Measurements from ENCODE around the gene ARHGEF19. TPM values are rescaled to one million over a fixed set of nuclear protein-coding genes. Genes with fewer than 3 reads are reported as not detected.

ARHGEF19 gene
- total and polyA plus RNA-seq, 9 of the 15 experiments (the other 6 are each of a cell fraction or from before 2014, with no cell fraction given) = 0.73 to 21.0 (median 5.2) TPM

DNA sequence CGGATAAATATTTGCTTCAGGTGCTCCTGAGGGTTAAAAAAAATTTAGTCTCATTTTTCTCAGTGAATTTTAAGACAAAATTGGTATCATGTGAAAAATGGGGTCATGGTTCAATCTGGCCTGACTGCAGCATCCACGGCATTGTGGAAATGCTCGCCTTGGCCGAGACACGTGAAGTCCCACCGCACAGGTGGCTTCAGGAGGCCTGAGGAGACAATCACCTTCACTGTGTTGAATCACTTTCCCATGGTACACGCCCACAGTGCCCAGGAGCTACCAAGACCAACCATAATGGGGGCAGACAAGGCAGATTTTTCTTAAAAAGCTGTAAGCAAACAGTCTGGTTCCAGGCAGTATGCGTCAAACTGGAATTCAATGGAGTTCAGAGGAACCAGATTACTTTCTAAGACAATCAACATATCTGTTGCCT, 35.6 kb upstream of the ARHGEF19 start (continued):
- no peak for TF ChIP-seq ZNF408 (CRISPR knock-in tag; IDR thresholded peaks at IDR 0.05; ENCODE audit: low read depth)
- TF ChIP-seq, protein P1, sequence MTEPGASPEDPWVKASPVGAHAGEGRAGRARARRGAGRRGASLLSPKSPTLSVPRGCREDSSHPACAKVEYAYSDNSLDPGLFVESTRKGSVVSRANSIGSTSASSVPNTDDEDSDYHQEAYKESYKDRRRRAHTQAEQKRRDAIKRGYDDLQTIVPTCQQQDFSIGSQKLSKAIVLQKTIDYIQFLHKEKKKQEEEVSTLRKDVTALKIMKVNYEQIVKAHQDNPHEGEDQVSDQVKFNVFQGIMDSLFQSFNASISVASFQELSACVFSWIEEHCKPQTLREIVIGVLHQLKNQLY (CRISPR knock-in tag; conservative IDR thresholded peaks at IDR 0.05) = peak in 1 of 2 experiments; percentile 81; a peak in 1 of 4 replicates
- no peak; the same call in 1 of the 2 replicates for TF ChIP-seq RHOXF2B (CRISPR knock-in tag; conservative IDR thresholded peaks at IDR 0.05)
- 0 out of 2 replicates have a peak, but pooled peaks have one; percentile 29 for TF ChIP-seq ZNF79 (CRISPR knock-in tag; IDR thresholded peaks at IDR 0.05; ENCODE audit: low read depth)
- TF ChIP-seq RFX1 (IDR thresholded peaks at IDR 0.05) = no peak
- TF ChIP-seq MTA1 (IDR thresholded peaks at IDR 0.05; ENCODE audit: borderline replicate concordance) = no peak
- no peak for TF ChIP-seq JUN (IDR thresholded peaks at IDR 0.05; ENCODE audit: borderline replicate concordance, low read depth, low read length)
- TF ChIP-seq JUN (CRISPR knock-in tag; IDR thresholded peaks at IDR 0.05; ENCODE audit: borderline replicate concordance) = no peak
- TF ChIP-seq, protein P2, sequence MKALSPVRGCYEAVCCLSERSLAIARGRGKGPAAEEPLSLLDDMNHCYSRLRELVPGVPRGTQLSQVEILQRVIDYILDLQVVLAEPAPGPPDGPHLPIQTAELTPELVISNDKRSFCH (CRISPR knock-in tag; IDR thresholded peaks at IDR 0.05) = no peak
- TF ChIP-seq, protein P2 (tag; IDR thresholded peaks at IDR 0.05) = no peak
- TF ChIP-seq ZNF311 (CRISPR knock-in tag; IDR thresholded peaks at IDR 0.05) = peak; percentile 48; the same call in 1 of the 2 replicates
- no peak for TF ChIP-seq GTF2E2 (tag; IDR thresholded peaks at IDR 0.05)
- TF ChIP-seq, protein P3, sequence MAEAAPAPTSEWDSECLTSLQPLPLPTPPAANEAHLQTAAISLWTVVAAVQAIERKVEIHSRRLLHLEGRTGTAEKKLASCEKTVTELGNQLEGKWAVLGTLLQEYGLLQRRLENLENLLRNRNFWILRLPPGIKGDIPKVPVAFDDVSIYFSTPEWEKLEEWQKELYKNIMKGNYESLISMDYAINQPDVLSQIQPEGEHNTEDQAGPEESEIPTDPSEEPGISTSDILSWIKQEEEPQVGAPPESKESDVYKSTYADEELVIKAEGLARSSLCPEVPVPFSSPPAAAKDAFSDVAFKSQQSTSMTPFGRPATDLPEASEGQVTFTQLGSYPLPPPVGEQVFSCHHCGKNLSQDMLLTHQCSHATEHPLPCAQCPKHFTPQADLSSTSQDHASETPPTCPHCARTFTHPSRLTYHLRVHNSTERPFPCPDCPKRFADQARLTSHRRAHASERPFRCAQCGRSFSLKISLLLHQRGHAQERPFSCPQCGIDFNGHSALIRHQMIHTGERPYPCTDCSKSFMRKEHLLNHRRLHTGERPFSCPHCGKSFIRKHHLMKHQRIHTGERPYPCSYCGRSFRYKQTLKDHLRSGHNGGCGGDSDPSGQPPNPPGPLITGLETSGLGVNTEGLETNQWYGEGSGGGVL (CRISPR knock-in tag; IDR thresholded peaks at IDR 0.05) = peak; percentile 68; the same call in 1 of the 2 replicates
- no peak for TF ChIP-seq CBX1 (IDR thresholded peaks at IDR 0.05; ENCODE audit: low read depth)
- TF ChIP-seq, protein P4, sequence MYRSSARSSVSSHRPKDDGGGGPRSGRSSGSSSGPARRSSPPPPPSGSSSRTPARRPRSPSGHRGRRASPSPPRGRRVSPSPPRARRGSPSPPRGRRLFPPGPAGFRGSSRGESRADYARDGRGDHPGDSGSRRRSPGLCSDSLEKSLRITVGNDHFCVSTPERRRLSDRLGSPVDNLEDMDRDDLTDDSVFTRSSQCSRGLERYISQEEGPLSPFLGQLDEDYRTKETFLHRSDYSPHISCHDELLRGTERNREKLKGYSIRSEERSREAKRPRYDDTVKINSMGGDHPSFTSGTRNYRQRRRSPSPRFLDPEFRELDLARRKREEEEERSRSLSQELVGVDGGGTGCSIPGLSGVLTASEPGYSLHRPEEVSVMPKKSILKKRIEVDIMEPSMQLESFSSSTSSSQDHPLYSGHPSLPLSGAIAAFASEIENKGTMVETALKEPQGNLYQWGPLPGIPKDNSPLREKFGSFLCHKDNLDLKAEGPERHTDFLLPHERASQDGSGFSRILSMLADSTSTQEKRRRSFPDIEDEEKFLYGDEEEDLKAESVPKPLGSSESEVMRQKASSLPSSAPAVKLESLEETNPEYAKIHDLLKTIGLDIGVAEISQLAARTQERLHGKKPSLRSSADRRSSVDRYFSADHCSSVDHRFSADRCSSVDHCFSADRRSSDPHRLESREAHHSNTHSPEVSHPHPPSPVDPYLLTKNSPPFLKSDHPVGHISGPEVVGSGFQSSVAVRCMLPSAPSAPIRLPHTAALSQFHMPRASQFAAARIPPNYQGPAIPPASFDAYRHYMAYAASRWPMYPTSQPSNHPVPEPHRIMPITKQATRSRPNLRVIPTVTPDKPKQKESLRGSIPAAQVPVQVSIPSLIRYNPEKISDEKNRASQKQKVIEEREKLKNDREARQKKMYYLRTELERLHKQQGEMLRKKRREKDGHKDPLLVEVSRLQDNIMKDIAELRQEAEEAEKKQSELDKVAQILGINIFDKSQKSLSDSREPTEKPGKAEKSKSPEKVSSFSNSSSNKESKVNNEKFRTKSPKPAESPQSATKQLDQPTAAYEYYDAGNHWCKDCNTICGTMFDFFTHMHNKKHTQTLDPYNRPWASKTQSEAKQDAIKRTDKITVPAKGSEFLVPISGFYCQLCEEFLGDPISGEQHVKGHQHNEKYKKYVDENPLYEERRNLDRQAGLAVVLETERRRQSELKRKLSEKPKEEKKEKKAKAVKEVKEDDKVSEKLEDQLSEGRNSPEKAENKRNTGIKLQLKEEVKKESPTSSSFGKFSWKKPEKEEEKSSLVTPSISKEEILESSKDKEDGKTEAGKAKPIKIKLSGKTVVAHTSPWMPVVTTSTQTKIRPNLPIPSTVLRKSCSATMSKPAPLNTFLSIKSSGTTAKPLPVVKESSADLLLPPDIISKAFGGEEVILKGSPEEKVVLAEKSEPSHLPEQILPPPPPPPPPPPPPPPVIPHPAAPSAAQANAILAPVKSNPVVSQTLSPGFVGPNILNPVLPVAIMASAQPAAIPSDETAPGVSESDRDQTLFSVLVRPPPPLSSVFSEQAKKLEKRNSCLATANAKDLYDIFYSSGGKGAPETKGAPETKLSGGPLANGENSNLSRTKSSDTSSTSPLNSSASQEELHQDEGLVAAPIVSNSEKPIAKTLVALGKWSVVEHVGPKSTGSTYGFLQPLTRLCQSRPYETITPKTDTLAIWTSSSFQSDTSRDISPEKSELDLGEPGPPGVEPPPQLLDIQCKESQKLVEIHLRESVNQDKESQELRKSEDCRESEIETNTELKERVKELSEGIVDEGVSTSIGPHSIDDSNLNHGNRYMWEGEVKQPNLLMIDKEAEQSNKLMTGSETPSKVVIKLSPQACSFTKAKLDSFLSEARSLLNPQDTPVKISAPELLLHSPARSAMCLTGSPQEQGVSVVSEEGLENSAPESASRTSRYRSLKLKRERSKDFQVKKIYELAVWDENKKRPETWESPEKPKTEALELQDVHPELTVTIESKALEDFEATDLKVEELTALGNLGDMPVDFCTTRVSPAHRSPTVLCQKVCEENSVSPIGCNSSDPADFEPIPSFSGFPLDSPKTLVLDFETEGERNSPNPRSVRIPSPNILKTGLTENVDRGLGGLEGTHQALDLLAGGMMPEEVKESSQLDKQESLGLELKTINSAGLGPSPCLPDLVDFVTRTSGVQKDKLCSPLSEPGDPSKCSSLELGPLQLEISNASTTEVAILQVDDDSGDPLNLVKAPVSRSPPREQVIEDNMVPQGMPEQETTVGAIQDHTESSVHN (IDR thresholded peaks at IDR 0.05; ENCODE audit: borderline replicate concordance in 1 of 2, low read depth in 1 of 2) = no peak
- no peak for TF ChIP-seq NR2C2 (CRISPR knock-in tag; IDR thresholded peaks at IDR 0.05)
- TF ChIP-seq NR2C2 (tag; IDR thresholded peaks at IDR 0.05) = peak; percentile 71
- 0 out of 2 replicates have a peak, but pooled peaks have one; percentile 66 for TF ChIP-seq SMAD3 (CRISPR knock-in tag; conservative IDR thresholded peaks at IDR 0.05)

All from K562 (cell line).